ENCODE results near the gene TMEM186. TPM values are rescaled to one million over a fixed set of nuclear protein-coding genes. Genes with fewer than 3 reads are reported as not detected.

TMEM186 gene
- total RNA-seq, 1 experiment from 2014 or later: 12.4 TPM

- intact Hi-C loops (cut with micrococcal nuclease; ENCODE audit: unreplicated experiment): no loop called here
- DNase-seq (ENCODE audit: low read depth, low spot score) (no peak), ATAC-seq (no peak)
- Histone ChIP-seq H3K4me1 (ENCODE audit: control insufficient read depth, insufficient read depth, low read length) (no peaks in the 10 kb centered on the region), H3K36me3 (ENCODE audit: control insufficient read depth, insufficient read depth, low read length) (peaks cover 30% of the 10 kb centered on the region), H3K4me3 (ENCODE audit: low read depth in 2 of 2, low read length in 2 of 2) (no peak overlapping the region), H3K27ac (ENCODE audit: low read length) (no peak overlapping the region), H3K27me3 (ENCODE audit: control insufficient read depth, insufficient read depth, low read length) (no peaks in the 10 kb centered on the region), H3K9me3 (ENCODE audit: control insufficient read depth, insufficient read depth, low read depth, low read length) (no peaks in the 10 kb centered on the region)
- ChIA-PET CTCF (no interaction called here), POLR2A (no interaction called here)
- in situ Hi-C loops (cut with HindIII; ENCODE audit: low pct_unique_long_range_greater_than_20kb, low sequenced_read_pairs): no loop called here
- TF ChIP-seq SIN3A (IDR thresholded peaks at IDR 0.05; ENCODE audit: borderline replicate concordance, insufficient read depth, low read depth, low read length) (no peak), REST (IDR thresholded peaks at IDR 0.05; ENCODE audit: insufficient read depth in 1 of 2, low read depth in 2 of 2, low read length in 1 of 2) (no peak)
- BruUV-seq (replicated peaks): no TSS peak
These were observed 28.9 kb upstream of the TMEM186 start for GRCh38 chr16:8826278-8826879.

DNA sequence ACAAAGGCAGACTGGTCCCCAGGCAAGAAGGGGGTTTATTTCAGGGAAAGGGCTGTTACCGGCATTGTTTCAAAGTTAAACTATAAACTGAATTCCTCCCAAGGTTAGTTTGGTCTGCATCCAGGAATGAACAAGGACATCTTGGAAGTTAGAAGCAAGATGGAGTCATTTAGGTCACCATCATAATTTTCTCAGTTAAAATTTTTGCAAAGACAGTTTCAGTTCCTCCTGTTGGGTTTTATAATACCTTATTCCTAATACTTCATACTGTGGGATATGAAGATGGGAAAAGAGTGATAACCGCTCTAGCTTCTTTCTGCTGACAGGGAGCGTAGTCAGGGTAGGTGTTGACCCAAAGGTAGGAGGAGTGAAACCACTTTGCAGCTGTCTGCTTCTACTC is 25.0 kb upstream of the TMEM186 start:
- ATAC-seq (peak; percentile 29; the same call in 1 of the 2 replicates), DNase-seq (ENCODE audit: low read depth, low spot score) (no peak)
- Histone ChIP-seq H3K27me3 (ENCODE audit: control insufficient read depth, insufficient read depth, low read length) (no peaks in the 10 kb centered on the region), H3K4me1 (ENCODE audit: control insufficient read depth, insufficient read depth, low read length) (no peaks in the 10 kb centered on the region), H3K27ac (ENCODE audit: low read length) (no peak overlapping the region), H3K36me3 (ENCODE audit: control insufficient read depth, insufficient read depth, low read length) (peaks cover 22% of the 10 kb centered on the region; the same call in 1 of the 2 replicates), H3K9me3 (ENCODE audit: control insufficient read depth, insufficient read depth, low read depth, low read length) (no peaks in the 10 kb centered on the region), H3K4me3 (ENCODE audit: low read depth in 2 of 2, low read length in 2 of 2) (no peak overlapping the region)
- intact Hi-C loops (cut with micrococcal nuclease; ENCODE audit: unreplicated experiment) (no loop called here), in situ Hi-C loops (cut with HindIII; ENCODE audit: low pct_unique_long_range_greater_than_20kb, low sequenced_read_pairs) (no loop called here)
- POLR2A ChIA-PET: no interaction called here
- CTCF ChIA-PET: no interaction called here
- no TSS peak for BruUV-seq (replicated peaks)
- TF ChIP-seq TCF7L2 (IDR thresholded peaks at IDR 0.05; ENCODE audit: low read depth, low read length): no peak
- no peak for TF ChIP-seq REST (IDR thresholded peaks at IDR 0.05; ENCODE audit: insufficient read depth in 1 of 2, low read depth in 2 of 2, low read length in 1 of 2)
- TF ChIP-seq POLR2AphosphoS5 (IDR thresholded peaks at IDR 0.05; ENCODE audit: low read depth, low read length): no peak
- no peak for TF ChIP-seq SIN3A (IDR thresholded peaks at IDR 0.05; ENCODE audit: borderline replicate concordance, insufficient read depth, low read depth, low read length)
- TF ChIP-seq CTCF (IDR thresholded peaks at IDR 0.05): no peak
